ENCODE results near the gene SPINT2.

Gene SPINT2

DNA sequence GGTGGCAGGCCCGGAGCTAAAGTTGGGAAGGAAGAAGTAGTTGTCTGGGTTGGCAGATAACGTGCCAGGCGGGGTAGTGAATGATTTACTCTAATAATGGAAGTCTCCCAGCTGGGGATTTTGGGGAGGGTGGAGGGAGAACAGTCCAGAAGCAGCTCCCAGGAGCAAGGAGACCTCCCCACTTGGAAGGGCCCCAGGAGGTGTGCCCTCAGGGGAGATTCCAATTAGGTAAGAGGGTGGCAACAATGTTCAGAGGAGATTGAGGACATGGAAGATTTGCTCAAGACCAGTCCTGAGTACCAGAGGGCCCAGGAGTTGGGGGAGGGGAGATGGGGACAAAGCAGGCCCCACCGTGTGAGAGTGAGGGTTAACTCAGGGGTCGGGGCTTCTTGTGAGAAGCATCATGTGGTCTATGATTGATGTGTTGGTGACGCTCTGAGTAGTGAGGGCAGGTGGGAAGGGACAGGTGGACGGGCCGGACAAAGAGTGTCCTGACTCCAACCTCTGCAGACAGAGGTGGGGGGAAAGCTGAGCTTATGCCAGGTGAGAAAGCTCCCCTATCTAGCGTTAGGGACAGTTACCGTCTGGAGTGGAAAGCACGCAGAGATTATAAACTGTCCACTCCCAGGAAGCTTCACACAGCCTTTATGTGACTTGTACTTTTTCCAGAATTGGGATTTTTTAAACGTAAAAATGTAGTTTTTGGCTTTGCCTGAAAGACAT is 3.5 kb downstream of the SPINT2 start:
- no peak for DNase-seq (ENCODE audit: low read depth in 3 of 3)

- no peak for DNase-seq (ENCODE audit: low read depth in 3 of 3)
These were observed 4.2 kb downstream of the SPINT2 start for GRCh38 chr19:38268539-38268938.

- DNase-seq (ENCODE audit: low read depth in 3 of 3): no peak
These were observed 6.3 kb downstream of the SPINT2 start for GRCh38 chr19:38270587-38271167.

DNA sequence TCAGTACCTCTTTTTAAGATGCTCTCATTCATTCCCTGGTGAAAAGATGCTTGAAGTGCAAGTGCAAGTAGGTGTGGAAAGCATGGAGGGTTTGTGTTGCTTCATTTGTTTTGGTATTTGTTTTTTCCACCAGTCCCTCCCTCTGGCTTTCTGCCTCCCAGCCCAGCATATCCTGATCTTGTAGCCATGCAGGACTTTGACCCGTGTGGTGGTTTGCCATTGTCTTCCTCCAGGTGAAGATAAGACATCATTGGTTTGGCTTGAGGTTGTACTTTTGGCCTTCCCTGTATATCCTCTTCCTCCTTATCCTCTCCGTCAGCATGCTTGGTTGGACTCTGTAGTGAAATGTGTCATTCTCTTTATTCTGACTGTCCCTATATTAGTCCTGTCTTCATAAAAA is 9.1 kb downstream of the SPINT2 start:
- no peak for DNase-seq (ENCODE audit: low read depth in 3 of 3)

GRCh38 chr19:38274739-38275138 is 10.4 kb downstream of the SPINT2 start:
- DNase-seq (ENCODE audit: low read depth in 3 of 3): no peak

- no peak for DNase-seq (ENCODE audit: low read depth in 3 of 3)
These were observed 12.7 kb downstream of the SPINT2 start for GRCh38 chr19:38276942-38277517.

DNA sequence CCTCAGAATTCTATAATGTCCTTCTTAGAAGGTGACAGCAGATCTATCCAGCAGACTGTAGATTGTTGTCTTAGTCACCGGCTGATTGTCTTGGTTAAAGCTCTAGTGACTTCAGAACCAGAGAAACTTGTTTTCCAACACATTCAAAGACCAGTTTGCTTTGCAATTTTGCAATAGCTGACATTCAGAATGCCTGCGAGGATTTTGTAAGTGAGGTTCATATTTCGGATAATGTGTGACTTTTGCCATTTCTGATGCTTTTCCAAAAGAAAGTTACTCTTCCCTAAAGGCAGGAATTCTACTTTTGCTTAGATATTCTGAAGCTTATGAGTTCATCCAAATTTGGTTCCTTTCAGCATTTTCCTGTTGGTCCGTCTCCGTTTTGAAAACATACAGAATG is 13.2 kb downstream of the SPINT2 start:
- DNase-seq (ENCODE audit: low read depth in 3 of 3): no peak

GRCh38 chr19:38277969-38278680 is 13.8 kb downstream of the SPINT2 start:
- DNase-seq (ENCODE audit: low read depth in 3 of 3): no peak

DNA sequence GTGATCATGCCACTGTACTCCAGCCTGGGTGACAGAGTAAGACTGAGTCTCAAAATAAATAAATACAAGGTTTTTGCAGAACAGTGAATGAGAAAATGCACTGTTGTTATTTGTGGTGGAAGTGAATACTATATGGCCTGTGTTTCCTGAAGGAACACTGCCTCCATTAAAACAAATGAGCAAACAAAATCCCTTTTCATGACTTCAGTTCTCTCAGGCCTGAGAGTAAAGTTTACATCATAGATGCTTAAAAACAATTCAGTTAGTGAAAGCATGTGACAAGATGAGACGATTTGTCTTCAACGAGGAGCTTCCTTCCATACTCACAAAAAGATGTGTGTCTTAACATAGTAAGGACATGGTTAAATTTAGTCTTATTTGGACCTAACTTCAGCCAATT is 14.4 kb downstream of the SPINT2 start:
- DNase-seq (ENCODE audit: low read depth in 3 of 3): no peak

- no peak for DNase-seq (ENCODE audit: low read depth in 3 of 3)
These were observed 15.9 kb downstream of the SPINT2 start for GRCh38 chr19:38280030-38280921.

- DNase-seq (ENCODE audit: low read depth in 3 of 3): no peak
These were observed 17.6 kb downstream of the SPINT2 start for GRCh38 chr19:38281811-38282566.

DNA sequence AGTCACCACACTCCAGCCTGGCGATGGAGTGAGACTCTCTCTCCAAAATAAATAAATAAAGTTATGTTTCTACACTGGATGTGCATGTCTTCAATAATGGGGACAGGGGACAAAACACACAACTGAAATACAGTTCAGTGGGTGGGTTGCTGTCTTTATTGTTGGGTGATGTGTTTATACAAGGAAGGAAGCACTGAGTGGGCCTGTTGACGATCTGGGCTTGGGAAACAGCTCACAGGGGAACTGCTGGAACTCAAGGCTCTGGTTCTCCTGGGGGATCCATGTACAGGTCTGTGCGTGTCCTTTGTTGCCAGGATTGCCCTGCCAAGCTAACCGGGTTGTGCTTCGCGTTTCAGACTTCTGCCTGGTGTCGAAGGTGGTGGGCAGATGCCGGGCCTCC is 18.9 kb downstream of the SPINT2 start:
- no peak for DNase-seq (ENCODE audit: low read depth in 3 of 3)

GRCh38 chr19:38284422-38284821 is 20.0 kb downstream of the SPINT2 start:
- DNase-seq (ENCODE audit: low read depth in 3 of 3): no peak

GRCh38 chr19:38285567-38285966 is 21.2 kb downstream of the SPINT2 start:
- no peak for DNase-seq (ENCODE audit: low read depth in 3 of 3)

- DNase-seq (ENCODE audit: low read depth in 3 of 3): no peak
These were observed 23.2 kb downstream of the SPINT2 start for GRCh38 chr19:38287604-38288003.

- DNase-seq (ENCODE audit: low read depth in 3 of 3): no peak
These were observed 23.9 kb downstream of the SPINT2 start for GRCh38 chr19:38288123-38288855.

- no peak for DNase-seq (ENCODE audit: low read depth in 3 of 3)
These were observed 25.6 kb downstream of the SPINT2 start for GRCh38 chr19:38289955-38290354.

- no peak for DNase-seq (ENCODE audit: low read depth in 3 of 3)
These were observed 26.3 kb downstream of the SPINT2 start for GRCh38 chr19:38290631-38291147.

GRCh38 chr19:38291855-38292254 is 27.5 kb downstream of the SPINT2 start:
- DNase-seq (ENCODE audit: low read depth in 3 of 3): no peak

DNA sequence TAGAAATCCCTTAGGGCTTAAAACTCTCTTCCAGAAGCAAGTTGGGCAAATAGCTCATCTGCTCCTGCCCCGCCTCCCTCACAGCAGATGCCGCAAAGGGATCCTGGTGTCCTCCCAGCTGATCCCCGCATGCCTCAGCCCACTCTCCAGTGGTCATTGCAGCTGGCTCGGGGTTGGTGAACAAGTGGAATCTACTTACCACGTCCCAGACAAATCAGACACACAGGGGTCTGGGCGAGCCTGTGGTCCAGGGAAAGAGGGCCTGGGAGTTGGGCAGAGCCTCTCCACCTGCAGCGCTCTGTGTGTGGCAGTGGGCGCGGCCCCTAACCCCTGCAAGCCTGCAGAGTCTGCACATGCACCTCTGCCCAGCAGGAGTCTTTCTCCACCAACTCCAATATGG is 28.9 kb downstream of the SPINT2 start:
- no peak for DNase-seq (ENCODE audit: low read depth in 3 of 3)

Measured in stimulated activated CD4-positive, alpha-beta T cell treated with anti-CD3 and anti-CD28 coated beads, TNF-alpha, amount 100 ng/mL, for 4 hours (primary cell).